Cardiac muscle cell (in vitro differentiated cells and primary cell): ENCODE data around the gene XRCC5. TPM values are rescaled to one million over a fixed set of nuclear protein-coding genes. Genes with fewer than 3 reads are reported as not detected.
"Not testable (repeated sequence)": the region's sequence is repeated elsewhere in the genome, so short reads cannot be mapped to it uniquely, and the experiment has no call there.

Experiments
- DNase-seq, 2 donors: peaks; one replicate each; pipeline versions ENCODE4 v3.0.0 to v3.0.0-alpha.2; 2010 to 2017; ENCODE audit warnings: low read depth in 1 of 2, low spot score in 1 of 2
- H3K27ac ChIP-seq: fragments of 200-600 bp; sonication (generic); 2 replicates; pipeline ENCODE4 v1.5.1; 2016
- H3K27me3 ChIP-seq: fragments of 200-600 bp; sonication (generic); 2 replicates; pipeline ENCODE4 v1.6.0; 2016; ENCODE audit warnings: control low read depth
- H3K36me3 ChIP-seq: fragments of 200-600 bp; sonication (generic); 2 replicates; pipeline ENCODE4 v1.5.1; 2016; ENCODE audit warnings: control low read depth
- H3K4me1 ChIP-seq: fragments of 200-600 bp; sonication (generic); 2 replicates; pipeline ENCODE4 v1.8.1; 2017; ENCODE audit warnings: low read depth, mild to moderate bottlenecking, mixed run types
- H3K4me3 ChIP-seq: fragments of 200-600 bp; sonication (generic); 2 replicates; pipeline ENCODE4 v1.5.1; 2016; ENCODE audit warnings: mild to moderate bottlenecking
- H3K9me3 ChIP-seq: fragments of 200-600 bp; sonication (generic); 2 replicates; pipeline ENCODE4 v1.5.1; 2017; ENCODE audit warnings: low read depth, mild to moderate bottlenecking, control low read depth
- CTCF ChIP-seq: IDR thresholded peaks from 2 replicates; pipeline ENCODE4 v1.5.1; 2012; ENCODE audit warnings: low read depth, mild to moderate bottlenecking, low read length
- polyA plus RNA-seq: library from polyadenylated mRNA; unstranded; fragments of >200 nt; fragmentation: Nextera tagmentation; extraction: Ambion mirVana; gene quantifications from 2 replicates; pipeline ENCODE4 v1.2.1, GENCODE V29; 2016
- total RNA-seq: library from RNA; depleted of rRNA; stranded (reverse); fragments of >200 nt; gene quantifications from 2 replicates; pipeline ENCODE4 v1.2.3, GENCODE V29; 2016

Gene XRCC5
- total and polyA plus RNA-seq, 2 experiments from 2014 or later: 150 to 241 TPM

DNA sequence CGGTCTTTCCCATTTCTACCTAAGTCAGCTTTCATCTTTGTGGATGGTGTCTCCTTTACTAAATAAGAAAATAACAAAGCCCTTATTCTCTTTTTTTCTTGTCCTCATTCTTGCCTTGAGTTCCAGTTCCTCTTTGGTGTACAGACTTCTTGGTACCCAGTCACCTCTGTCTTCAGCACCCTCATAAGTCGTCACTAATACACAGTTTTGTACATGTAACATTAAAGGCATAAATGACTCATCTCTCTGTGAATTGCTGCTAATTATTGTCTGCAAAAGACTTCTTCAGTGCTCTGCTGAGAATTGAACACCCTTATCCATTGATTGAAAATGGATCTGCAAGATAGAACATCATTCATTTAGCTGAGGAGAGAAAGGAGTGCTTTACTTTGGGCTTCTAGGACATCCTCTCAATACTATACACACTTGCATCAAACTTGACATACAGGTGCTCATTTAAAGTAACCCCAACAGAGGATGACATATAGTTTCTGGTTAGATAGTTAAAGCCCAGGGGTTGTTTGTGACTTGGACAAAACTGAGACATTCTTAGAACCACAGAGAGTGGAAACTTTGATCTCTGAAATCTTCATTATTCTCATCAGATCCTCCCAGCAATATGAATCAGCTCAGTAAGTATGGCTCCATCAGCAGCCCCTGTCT is 97.0 kb downstream of the XRCC5 start:
- no peaks in the 10 kb centered on the region for H3K27me3 ChIP-seq
- peaks cover 2% of the 10 kb centered on the region for H3K4me1 ChIP-seq
- no peak overlapping the region for H3K4me3 ChIP-seq
- H3K27ac ChIP-seq: no peak overlapping the region
- TF ChIP-seq CTCF: no peak
- peaks cover 40% of the 10 kb centered on the region for H3K36me3 ChIP-seq
- DNase-seq: no peak
- H3K9me3 ChIP-seq: no peaks in the 10 kb centered on the region

DNA sequence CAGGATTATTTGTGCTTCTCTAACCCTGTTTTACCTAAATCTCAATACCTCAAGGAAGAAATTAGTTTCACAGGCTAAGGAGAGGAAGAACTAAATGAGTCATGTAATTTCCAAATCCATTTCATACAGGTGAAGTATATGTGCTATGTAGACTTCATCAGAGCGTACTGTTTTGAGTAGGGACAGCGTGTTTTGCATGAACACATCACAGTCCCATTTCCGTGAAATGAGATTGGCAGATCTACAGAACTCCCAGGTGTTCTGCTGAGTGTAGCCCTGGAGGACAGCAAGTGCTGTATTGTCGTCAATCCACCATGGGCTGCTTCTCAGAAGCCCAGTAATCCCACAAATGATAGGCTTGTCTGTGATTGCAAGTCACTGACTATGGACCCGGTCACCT is 97.7 kb downstream of the XRCC5 start:
- Histone ChIP-seq H3K9me3 (no peaks in the 10 kb centered on the region), H3K27ac (no peak overlapping the region), H3K36me3 (peaks cover 35% of the 10 kb centered on the region), H3K27me3 (no peaks in the 10 kb centered on the region), H3K4me3 (no peak overlapping the region), H3K4me1 (peaks cover 7% of the 10 kb centered on the region)
- TF ChIP-seq CTCF: no peak
- no peak for DNase-seq

- DNase-seq, H3K4me3 ChIP-seq, H3K4me1 ChIP-seq, H3K27me3 ChIP-seq, H3K9me3 ChIP-seq, H3K27ac ChIP-seq: not testable (repeated sequence)
- H3K36me3 ChIP-seq: peaks cover 35% of the 10 kb centered on the region
Observed at GRCh38 chr2:216208661-216209060, 99.5 kb downstream of the XRCC5 start.

DNA sequence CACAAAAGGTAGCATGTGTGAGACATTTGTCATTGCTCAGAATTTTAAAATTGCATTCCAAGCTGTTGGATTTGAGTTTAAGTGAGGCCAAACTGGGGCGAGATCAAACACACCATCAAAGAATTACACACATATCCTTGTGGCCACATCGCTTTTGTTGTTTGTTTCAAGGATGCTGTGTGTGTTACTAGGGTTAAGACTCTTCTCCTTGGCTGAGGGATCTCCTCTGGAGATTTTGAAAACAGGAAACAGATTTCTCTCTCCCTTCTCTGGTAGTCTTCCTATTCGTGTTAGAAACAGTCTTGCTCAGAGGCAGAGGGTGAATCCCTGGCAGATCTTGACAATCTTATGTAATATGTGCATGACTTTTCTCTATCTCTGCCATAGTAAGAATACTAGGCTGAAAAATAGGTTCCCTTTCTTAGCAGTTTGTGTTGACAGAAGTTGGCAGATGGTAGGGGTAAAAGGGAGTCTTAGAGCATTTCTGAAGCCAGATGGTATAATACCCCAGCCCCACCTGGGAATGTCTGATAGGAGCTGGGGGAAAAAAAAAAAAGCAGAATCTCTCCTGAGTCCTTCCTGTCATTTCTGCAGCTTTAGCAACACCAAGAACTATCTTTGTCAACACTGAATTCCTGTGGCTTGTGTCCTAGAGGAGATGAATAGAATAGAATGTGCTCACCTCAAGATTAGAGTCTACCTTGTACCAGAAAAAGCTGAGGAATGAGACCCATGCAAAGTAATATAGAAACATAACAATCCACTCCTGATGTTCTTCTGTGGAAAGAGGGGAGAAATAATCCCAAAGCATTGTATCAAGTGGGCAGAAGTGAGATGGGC is 101.8 kb downstream of the XRCC5 start:
- TF ChIP-seq CTCF: no peak
- H3K4me1 ChIP-seq: peaks cover 7% of the 10 kb centered on the region
- H3K4me3 ChIP-seq: no peak overlapping the region
- H3K27me3 ChIP-seq: no peaks in the 10 kb centered on the region
- DNase-seq: peak in 1 of 2 donors; percentile 32
- H3K27ac ChIP-seq: peak overlapping the region; percentile 41
- peaks cover 15% of the 10 kb centered on the region for H3K36me3 ChIP-seq
- H3K9me3 ChIP-seq: no peaks in the 10 kb centered on the region

- Histone ChIP-seq H3K36me3 (peaks cover 9% of the 10 kb centered on the region), H3K27me3 (no peaks in the 10 kb centered on the region), H3K4me3 (no peak overlapping the region), H3K27ac (peak overlapping the region; percentile 41), H3K4me1 (peaks cover 7% of the 10 kb centered on the region), H3K9me3 (no peaks in the 10 kb centered on the region)
- TF ChIP-seq CTCF: no peak
- DNase-seq: no peak
Observed at GRCh38 chr2:216211614-216212145, 102.5 kb downstream of the XRCC5 start.

GRCh38 chr2:216214768-216215167 is 105.6 kb downstream of the XRCC5 start:
- DNase-seq: no peak
- Histone ChIP-seq H3K36me3 (no peaks in the 10 kb centered on the region), H3K27me3 (no peaks in the 10 kb centered on the region), H3K4me1 (peaks cover 7% of the 10 kb centered on the region), H3K4me3 (no peak overlapping the region), H3K9me3 (no peaks in the 10 kb centered on the region), H3K27ac (no peak overlapping the region)
- TF ChIP-seq CTCF: no peak
